H1 (cell line): ENCODE data around the gene MCUB. TPM values are rescaled to one million over a fixed set of nuclear protein-coding genes. Genes with fewer than 3 reads are reported as not detected.

ENCODE experiments used
- CTCF ChIA-PET: fragments of 300-600 bp; sonication (Branson Sonifier 250); formaldehyde crosslinking; loops from one replicate; lab custom pipeline; 2021; ENCODE audit not compliant: partially characterized antibody; lab: Charles Lee
- POLR2A ChIA-PET: fragments of 300-600 bp; sonication (Branson Sonifier 250); formaldehyde crosslinking; loops from one replicate; lab custom pipeline; 2021; ENCODE audit warnings: inconsistent platforms; ENCODE audit not compliant: partially characterized antibody; lab: Charles Lee
- DNase-seq, 2 experiments: peaks; one replicate each; pipeline versions ENCODE4 v3.0.0 to v3.0.0-alpha.2; 2010 to 2022; ENCODE audit warnings: low spot score in 2 of 2, low read depth in 1 of 2, mixed read lengths in 1 of 2
- FAIRE-seq: peaks from 2 replicates; lab custom pipeline; 2011; peaks lifted over from hg19 to GRCh38; lab: Jason Lieb, UNC
- H2AFZ ChIP-seq: 2 replicates; pipeline ENCODE4 v1.8.1; 2012; ENCODE audit warnings: low read length, inconsistent platforms
- H2AK5ac ChIP-seq: 2 replicates; pipeline ENCODE4 v1.6.1; 2013; ENCODE audit warnings: low read depth, low read length
- H2BK120ac ChIP-seq: replicated peaks from 2 replicates; pipeline ENCODE3; 2013; ENCODE audit warnings: low read depth, low read length, inconsistent platforms
- H2BK12ac ChIP-seq: 2 replicates; pipeline ENCODE4 v1.6.1; 2013; ENCODE audit warnings: low read depth, low read length
- H2BK15ac ChIP-seq: 2 replicates; pipeline ENCODE4 v1.6.1; 2013; ENCODE audit warnings: low read length
- H2BK20ac ChIP-seq: 2 replicates; pipeline ENCODE4 v1.6.1; 2013; ENCODE audit warnings: low read length
- H2BK5ac ChIP-seq: 2 replicates; pipeline ENCODE4 v1.6.1; 2013; ENCODE audit warnings: low read depth, low read length
- H3K14ac ChIP-seq: 2 replicates; pipeline ENCODE4 v1.6.1; 2013; ENCODE audit warnings: inconsistent platforms; ENCODE audit not compliant: insufficient read length
- H3K18ac ChIP-seq: 2 replicates; pipeline ENCODE4 v1.6.1; 2013; ENCODE audit warnings: low read length; ENCODE audit errors: extremely low read depth
- H3K23ac ChIP-seq: 2 replicates; pipeline ENCODE4 v1.6.1; 2013; ENCODE audit warnings: inconsistent platforms; ENCODE audit not compliant: insufficient read length
- H3K23me2 ChIP-seq: 2 replicates; pipeline ENCODE4 v1.6.1; 2013; ENCODE audit warnings: low read depth, low read length
- H3K27ac ChIP-seq: 2 replicates; pipeline ENCODE4 v1.6.1; 2011; ENCODE audit warnings: low read depth, low read length, inconsistent platforms
- H3K27me3 ChIP-seq, 4 experiments: replicated peaks in 1 of 4; 1 replicate in 1 of 4; 2 replicates in 3 of 4; pipeline versions ENCODE4 v1.6.1 to v1.8.1; 2011 to 2013; ENCODE audit warnings: low read length in 3 of 4, mild to moderate bottlenecking in 3 of 4, inconsistent platforms in 2 of 4, mixed read lengths in 2 of 4, moderate library complexity in 1 of 4; ENCODE audit not compliant: control insufficient read depth in 3 of 4, insufficient read depth in 3 of 4; ENCODE audit errors: extremely low read depth in 1 of 4
- H3K36me3 ChIP-seq, 4 experiments: 2 replicates each; pipeline versions ENCODE4 v1.6.1 to v1.8.1; 2011 to 2013; ENCODE audit warnings: mild to moderate bottlenecking in 4 of 4, low read length in 3 of 4, moderate library complexity in 2 of 4, control low read depth in 1 of 4, inconsistent platforms in 1 of 4; ENCODE audit not compliant: insufficient read depth in 4 of 4, control insufficient read depth in 2 of 4
- H3K4ac ChIP-seq: replicated peaks from 2 replicates; pipeline ENCODE3; 2013; ENCODE audit warnings: low read length, low read depth, mixed read lengths, inconsistent platforms; ENCODE audit not compliant: insufficient read length
- H3K4me1 ChIP-seq, 4 experiments: replicated peaks in 1 of 4; 1 replicate in 1 of 4; 2 replicates in 3 of 4; pipeline versions ENCODE4 v1.6.1 to v1.8.1; 2011 to 2013; ENCODE audit warnings: low read length in 3 of 4, inconsistent platforms in 2 of 4, mixed read lengths in 1 of 4; ENCODE audit not compliant: insufficient read depth in 4 of 4, control insufficient read depth in 3 of 4
- H3K4me2 ChIP-seq, 2 experiments: 2 replicates each; pipeline versions ENCODE4 v1.6.1 to v1.8.1; 2011 to 2013; ENCODE audit warnings: low read depth in 2 of 2, low read length in 2 of 2, control low read depth in 1 of 2, inconsistent platforms in 1 of 2, mild to moderate bottlenecking in 1 of 2; ENCODE audit not compliant: insufficient read depth in 1 of 2
- H3K4me3 ChIP-seq, 4 experiments: fragments of 200-600, 300-600 bp in 1 of 4; sonication (generic), shearing (Covaris generic), sonication (Bioruptor Twin) in 1 of 4; 2 replicates each; pipeline versions ENCODE4 v1.5.1 to v1.8.1; 2011 to 2016; ENCODE audit warnings: low read length in 4 of 4, low read depth in 3 of 4, control low read depth in 2 of 4, inconsistent platforms in 2 of 4, mild to moderate bottlenecking in 2 of 4, mixed read lengths in 1 of 4, moderate library complexity in 1 of 4; ENCODE audit not compliant: insufficient read depth in 2 of 4; ENCODE audit errors: extremely low read depth in 1 of 4
- H3K56ac ChIP-seq: replicated peaks from 2 replicates; pipeline ENCODE3; 2013; ENCODE audit warnings: low read depth, mild to moderate bottlenecking, mixed read lengths, low read length, inconsistent platforms; ENCODE audit not compliant: insufficient read length
- H3K79me1 ChIP-seq: 2 replicates; pipeline ENCODE4 v1.6.1; 2013; ENCODE audit warnings: low read depth, low read length, control low read depth
- H3K79me2 ChIP-seq, 2 experiments: 2 replicates each; pipeline versions ENCODE4 v1.6.1 to v1.8.1; 2012 to 2013; ENCODE audit warnings: low read length in 2 of 2, mild to moderate bottlenecking in 2 of 2, inconsistent platforms in 1 of 2; ENCODE audit not compliant: insufficient read depth in 2 of 2, control insufficient read depth in 1 of 2
- H3K9ac ChIP-seq, 4 experiments: replicated peaks in 1 of 4; 1 replicate in 1 of 4; 2 replicates in 3 of 4; pipeline versions ENCODE4 v1.6.1 to v1.8.1; 2011 to 2013; ENCODE audit warnings: low read depth in 3 of 4, low read length in 3 of 4, control low read depth in 2 of 4, mild to moderate bottlenecking in 2 of 4, moderate library complexity in 2 of 4, inconsistent platforms in 1 of 4; ENCODE audit errors: extremely low read depth in 1 of 4
- H3K9me3 ChIP-seq, 2 experiments: 2 replicates each; pipeline versions ENCODE4 v1.6.1 to v1.8.1; 2012 to 2013; ENCODE audit warnings: mild to moderate bottlenecking in 2 of 2, moderate library complexity in 2 of 2, control low read depth in 1 of 2, inconsistent platforms in 1 of 2, low read depth in 1 of 2, low read length in 1 of 2, mixed read lengths in 1 of 2; ENCODE audit not compliant: insufficient read depth in 2 of 2
- H4K20me1 ChIP-seq, 2 experiments: replicated peaks in 1 of 2; 2 replicates each; pipeline versions ENCODE3 to v1.8.1; 2011 to 2013; ENCODE audit warnings: inconsistent platforms in 2 of 2, low read length in 2 of 2, mild to moderate bottlenecking in 1 of 2; ENCODE audit not compliant: insufficient read depth in 2 of 2, control insufficient read depth in 1 of 2
- H4K5ac ChIP-seq: 2 replicates; pipeline ENCODE4 v1.6.1; 2013; ENCODE audit warnings: low read length, low read depth, mixed read lengths, inconsistent platforms; ENCODE audit not compliant: insufficient read length
- H4K8ac ChIP-seq: 2 replicates; pipeline ENCODE4 v1.8.0; 2013; ENCODE audit warnings: mild to moderate bottlenecking, moderate library complexity, low read length, inconsistent platforms; ENCODE audit not compliant: insufficient read depth; ENCODE audit errors: extremely low read depth
- H4K91ac ChIP-seq: replicated peaks from 2 replicates; pipeline ENCODE3; 2013; ENCODE audit warnings: low read length, mixed read lengths, inconsistent platforms; ENCODE audit not compliant: insufficient read length
- BRCA1 ChIP-seq: IDR thresholded peaks from 2 replicates; pipeline ENCODE4 v1.6.1; 2012; ENCODE audit warnings: low read depth, low read length, improper control_type of control experiment
- CTBP2 ChIP-seq: IDR thresholded peaks from 2 replicates; pipeline ENCODE4 v1.7.0; 2011; ENCODE audit warnings: borderline replicate concordance, mild to moderate bottlenecking, moderate library complexity, mixed read lengths, low read length; ENCODE audit not compliant: insufficient read depth, insufficient read length
- GTF2F1 ChIP-seq: IDR thresholded peaks from 2 replicates; pipeline ENCODE4 v1.6.1; 2012; ENCODE audit warnings: low read depth, low read length, improper control_type of control experiment, borderline replicate concordance
- JUND ChIP-seq: IDR thresholded peaks from 2 replicates; pipeline ENCODE4 v1.6.1; 2011; ENCODE audit warnings: mild to moderate bottlenecking, improper control_type of control experiment, low read length
- KDM4A ChIP-seq: IDR thresholded peaks from one replicate; pipeline ENCODE4 v1.7.1; 2012; ENCODE audit warnings: low read depth, mild to moderate bottlenecking, moderate library complexity, low read length, inconsistent platforms; ENCODE audit not compliant: severe bottlenecking
- NRF1 ChIP-seq: IDR thresholded peaks from 2 replicates; pipeline ENCODE4 v1.6.1; 2011; ENCODE audit warnings: mild to moderate bottlenecking, low read depth, low read length, improper control_type of control experiment
- RFX5 ChIP-seq: IDR thresholded peaks from 2 replicates; pipeline ENCODE4 v1.6.1; 2011; ENCODE audit warnings: low read depth, low read length, improper control_type of control experiment, borderline replicate concordance
- RNF2 ChIP-seq: fragments of 200-900, 300-1000 bp; sonication (generic); IDR thresholded peaks from 2 replicates; pipeline ENCODE4 v1.7.1; 2016; ENCODE audit warnings: borderline replicate concordance, low read depth, mild to moderate bottlenecking, antibody characterized with exemption, low read length; ENCODE audit not compliant: poor library complexity, severe bottlenecking; ENCODE audit errors: missing control alignments
- RXRA ChIP-seq: IDR thresholded peaks from 2 replicates; pipeline ENCODE4 v1.6.1; 2011; ENCODE audit warnings: low read depth, mild to moderate bottlenecking, low read length, moderate library complexity; ENCODE audit not compliant: insufficient read depth
- SIN3A ChIP-seq, 2 experiments: IDR thresholded peaks in 1 of 2; conservative IDR thresholded peaks in 1 of 2; 2 replicates each; pipeline ENCODE4 v1.6.1; 2011 to 2012; ENCODE audit warnings: low read length in 2 of 2, improper control_type of control experiment in 1 of 2, low read depth in 1 of 2, mild to moderate bottlenecking in 1 of 2
- SUZ12 ChIP-seq: fragments of 200-600 bp; sonication (generic); IDR thresholded peaks from 2 replicates; pipeline ENCODE4 v1.6.1; 2012; ENCODE audit warnings: mild to moderate bottlenecking, inconsistent platforms, low read length, moderate library complexity, mixed read lengths
- WGBS, 2 experiments: shearing (Covaris generic) in 1 of 2; methylation state at CpG; one replicate each; pipeline versions ENCODE4 v1.1.6 to v1.1.7; 2013 to 2015; ENCODE audit warnings: low lambda C conversion rate in 2 of 2, mixed read lengths in 2 of 2, inconsistent platforms in 1 of 2, low coverage in 1 of 2, missing lambda C conversion rate in 1 of 2; ENCODE audit not compliant: insufficient replicate concordance in 2 of 2, insufficient coverage in 1 of 2, insufficient read length in 1 of 2; ENCODE audit errors: extremely low coverage in 1 of 2, missing lambda C conversion rate in 1 of 2; 5-methylcytosine and 5-hydroxymethylcytosine counted together
- polyA plus RNA-seq, 7 experiments: library from polyadenylated mRNA; depleted of rRNA in 3 of 7; stranded (reverse) in 5 of 7; unstranded in 2 of 7; fragments of >200 nt in 5 of 7; fragments of 200-250 nt in 2 of 7; gene quantifications; 1 replicate in 5 of 7; 2 replicates in 1 of 7; 4 replicates in 1 of 7; pipeline versions ENCODE4 v1.2.1 to v1.2.3, GENCODE V29; 2011 to 2013; ENCODE audit warnings: missing spikeins in 2 of 7, mixed read lengths in 2 of 7
- total RNA-seq: library from RNA; stranded (reverse); fragmentation: NEBNext Ultra II Directional; extraction: Animal tissue kit (Norgen Biotek cat#: 25700); gene quantifications from 2 replicates; pipeline ENCODE4 v1.2.1, GENCODE V29; 2021
- TF ChIP-seq, protein P1 (sequence below): IDR thresholded peaks from 2 replicates; pipeline ENCODE4 v1.6.1; 2011; ENCODE audit warnings: low read length, improper control_type of control experiment

MCUB gene
- total and polyA plus RNA-seq, 2 of the 8 experiments (the other 6 are each of a cell fraction or from before 2014, with no cell fraction given), result 15.2 to 19.4 TPM

DNA sequence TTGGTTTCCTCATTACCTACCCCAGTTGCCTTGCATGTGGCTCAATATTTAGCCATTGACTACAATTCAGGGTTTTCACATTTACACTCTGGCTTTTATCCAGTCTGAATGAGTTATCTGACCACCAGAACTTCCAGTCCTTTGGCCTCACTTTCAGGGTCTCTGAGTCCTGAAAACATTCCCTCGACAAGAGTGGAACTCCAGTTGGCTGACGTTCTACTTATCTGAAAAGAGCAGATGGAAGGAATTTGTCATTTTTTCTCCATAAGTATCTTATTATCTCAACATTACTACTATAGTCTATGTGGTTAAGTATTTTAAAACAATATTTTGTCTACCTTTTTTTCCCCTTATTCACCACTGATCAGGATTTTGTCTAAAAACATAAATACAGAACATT, 148.4 kb downstream of the MCUB start:
- Histone ChIP-seq H3K23me2 (no peaks in the 10 kb centered on the region), H3K18ac (no peak overlapping the region), H3K4me1 (peaks cover 0 to 4% (median 0%) of the 10 kb centered on the region in 4 experiments; a peak in 2 of 7 replicates), H3K9ac (no peak overlapping the region), H3K23ac (no peak overlapping the region), H3K14ac (no peak overlapping the region), H3K27ac (no peak overlapping the region), H3K9me3 (no peaks in the 10 kb centered on the region), H3K27me3 (no peaks in the 10 kb centered on the region), H4K5ac (no peak overlapping the region), H4K8ac (no peak overlapping the region), H3K4ac (no peak overlapping the region), H4K91ac (no peak overlapping the region), H3K56ac (no peak overlapping the region), H4K20me1 (no peaks in the 10 kb centered on the region), H2BK12ac (no peak overlapping the region), H3K4me3 (no peak overlapping the region), H2AK5ac (no peak overlapping the region), H2AFZ (no peak overlapping the region), H3K79me2 (no peaks in the 10 kb centered on the region), H2BK5ac (no peak overlapping the region), H2BK15ac (no peak overlapping the region), H3K4me2 (no peak overlapping the region), H3K79me1 (no peaks in the 10 kb centered on the region), H3K36me3 (peaks cover 0 to 28% (median 8%) of the 10 kb centered on the region in 4 experiments; a peak in 5 of 8 replicates), H2BK120ac (no peak overlapping the region), H2BK20ac (no peak overlapping the region)
- WGBS, 2 experiments, result 87% methylated on average over 2 of the region's 2 CpGs; no CpG with 5 or more reads in 1 of the 2 experiments
- POLR2A ChIA-PET, result no interaction called here
- CTCF ChIA-PET, result interaction anchor here (0.6 to 1.2 kb wide), 3 partner anchors 33 to 133 kb away, joined by 3 read pairs; no protein-coding TSS in a partner anchor
- FAIRE-seq (no peak), DNase-seq (no peak)
- TF ChIP-seq CTBP2, result no peak
- TF ChIP-seq, protein P1, sequence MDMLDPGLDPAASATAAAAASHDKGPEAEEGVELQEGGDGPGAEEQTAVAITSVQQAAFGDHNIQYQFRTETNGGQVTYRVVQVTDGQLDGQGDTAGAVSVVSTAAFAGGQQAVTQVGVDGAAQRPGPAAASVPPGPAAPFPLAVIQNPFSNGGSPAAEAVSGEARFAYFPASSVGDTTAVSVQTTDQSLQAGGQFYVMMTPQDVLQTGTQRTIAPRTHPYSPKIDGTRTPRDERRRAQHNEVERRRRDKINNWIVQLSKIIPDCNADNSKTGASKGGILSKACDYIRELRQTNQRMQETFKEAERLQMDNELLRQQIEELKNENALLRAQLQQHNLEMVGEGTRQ, result no peak
- no peak for TF ChIP-seq JUND
- no peak for TF ChIP-seq BRCA1
- no peak for TF ChIP-seq RNF2
- TF ChIP-seq RXRA, result no peak
- TF ChIP-seq NRF1, result no peak
- no peak for TF ChIP-seq KDM4A
- TF ChIP-seq RFX5, result no peak
- no peak for TF ChIP-seq GTF2F1
- TF ChIP-seq SUZ12, result no peak
- no peak for TF ChIP-seq SIN3A (conservative IDR thresholded peaks at IDR 0.05 in 1 of 2, IDR thresholded peaks at IDR 0.05 in 1 of 2; ENCODE audit: low read depth in 1 of 2, low read length in 2 of 2)
